ENCODE measurements around the gene SIKE1.
"Not testable (repeated sequence)": the region's sequence is repeated elsewhere in the genome, so short reads cannot be mapped to it uniquely, and the experiment has no call there.

SIKE1 gene

DNA sequence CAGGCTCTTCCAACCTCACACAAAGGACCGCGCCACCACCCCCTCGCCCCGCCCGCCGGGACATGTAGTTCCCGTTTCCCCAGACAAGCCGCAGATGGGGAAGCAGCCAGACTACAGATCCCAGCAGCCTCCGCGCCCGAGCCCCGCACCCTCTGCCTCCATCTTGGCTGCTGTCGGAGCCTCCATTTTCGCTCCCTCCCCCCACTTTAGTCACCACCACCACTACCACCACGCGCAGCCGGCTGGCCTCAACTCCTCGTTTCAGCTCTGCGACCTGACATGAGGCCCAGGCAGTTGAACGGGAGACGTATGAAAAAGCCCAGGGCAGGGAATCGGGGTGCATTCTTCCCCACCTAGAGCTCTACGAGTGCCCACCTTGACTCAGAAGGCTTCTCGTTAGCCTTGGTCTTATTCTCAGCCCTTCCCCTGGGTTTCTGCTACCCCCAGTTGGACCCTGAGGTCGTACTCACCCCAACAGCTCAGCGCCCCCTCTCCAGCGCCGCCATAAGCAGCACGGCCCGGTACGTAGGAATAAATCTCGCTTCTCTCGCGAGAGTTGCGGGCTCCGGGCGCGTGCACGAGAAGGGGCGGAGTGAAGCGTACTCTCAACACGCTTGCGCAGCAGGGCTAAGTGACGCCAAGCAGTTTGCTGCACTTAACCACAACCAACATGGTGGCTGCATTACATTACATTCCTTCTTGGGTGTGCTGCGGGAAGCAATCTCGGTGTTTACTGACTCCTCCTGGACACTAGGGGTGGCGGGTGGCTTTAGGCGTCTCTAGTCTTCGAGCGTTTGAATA is 22.8 kb downstream of the SIKE1 start, which contains the start of gene CSDE1:
Gene CSDE1 (minus strand): TSS at position 530 of the 801 bp plus-strand sequence. CDS start 18,094 bp downstream, outside the sequence.
- Histone ChIP-seq H3K27ac (ENCODE audit: low read depth, low read length) (peak within 1 kb of the TSS; percentile 96), H3K4me3 (ENCODE audit: low read length) (peak within 1 kb of the TSS; percentile 99), H2BK120ac (ENCODE audit: low read depth, low read length) (no peak within 1 kb of the TSS), H3K79me2 (ENCODE audit: control insufficient read depth, insufficient read depth, low read length) (peaks cover 47% of the 10 kb centered on the region), H2BK5ac (ENCODE audit: low read length) (peak within 1 kb of the TSS; percentile 99), H3K23ac (ENCODE audit: low read length) (no peak within 1 kb of the TSS), H3K27me3 (ENCODE audit: insufficient read depth, low read length, poor library complexity) (no peaks in the 10 kb centered on the region), H3K4me1 (ENCODE audit: control insufficient read depth, low read depth, low read length) (peaks cover 6% of the 10 kb centered on the region), H3K18ac (ENCODE audit: low read length) (peak within 1 kb of the TSS; percentile 85), H3K4ac (ENCODE audit: low read depth, low read length) (peak within 1 kb of the TSS; percentile 98), H3K56ac (ENCODE audit: low read length) (peak within 1 kb of the TSS; percentile 100), H3K4me2 (ENCODE audit: low read length) (peak within 1 kb of the TSS; percentile 51), H2BK15ac (replicated peaks; ENCODE audit: low read depth) (no peak within 1 kb of the TSS), H3K79me1 (ENCODE audit: low read length) (peaks cover 3% of the 10 kb centered on the region), H4K5ac (ENCODE audit: low read length) (peak within 1 kb of the TSS; percentile 98), H4K8ac (ENCODE audit: low read depth, low read length) (no peak within 1 kb of the TSS), H3K9ac (ENCODE audit: low read length) (peak within 1 kb of the TSS; percentile 100), H2AK5ac (ENCODE audit: low read length) (peak within 1 kb of the TSS; percentile 100), H3K36me3 (ENCODE audit: control insufficient read depth, insufficient read depth, low read length) (no peaks in the 10 kb centered on the region)
- peak; percentile 100 for DNase-seq
- no CpG with 5 or more reads among the region's 50 CpGs for WGBS (ENCODE audit: extremely low coverage, insufficient coverage, low lambda C conversion rate)

DNA sequence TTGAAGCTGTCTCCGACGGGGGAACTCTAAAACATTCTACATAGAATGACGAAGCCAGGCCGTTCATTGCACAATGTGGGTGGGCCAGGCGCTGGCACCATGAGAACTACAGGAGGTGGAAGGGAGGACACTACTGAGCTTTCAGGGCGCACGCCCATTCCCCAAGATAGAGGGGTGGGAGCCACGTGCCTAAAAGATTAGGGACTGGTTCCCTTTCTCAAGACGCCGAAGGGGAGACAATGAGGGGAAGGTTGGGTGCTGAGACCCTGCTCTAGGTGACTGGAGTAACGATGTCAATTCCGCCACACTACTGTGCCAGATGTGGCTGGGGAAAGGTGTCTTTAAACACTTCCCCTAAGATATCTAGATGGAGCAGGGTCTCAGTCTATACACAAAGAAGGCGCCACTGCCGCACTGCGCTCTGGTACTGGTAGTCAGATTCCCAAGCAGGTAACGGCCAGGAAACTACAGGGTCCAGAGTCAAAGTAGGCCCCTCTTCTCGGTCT is 23.5 kb downstream of the SIKE1 start:
- Histone ChIP-seq H3K56ac (ENCODE audit: low read length) (peak overlapping the region; percentile 96), H3K4ac (ENCODE audit: low read depth, low read length) (peak overlapping the region; percentile 89)
- peak; percentile 58 for DNase-seq

DNA sequence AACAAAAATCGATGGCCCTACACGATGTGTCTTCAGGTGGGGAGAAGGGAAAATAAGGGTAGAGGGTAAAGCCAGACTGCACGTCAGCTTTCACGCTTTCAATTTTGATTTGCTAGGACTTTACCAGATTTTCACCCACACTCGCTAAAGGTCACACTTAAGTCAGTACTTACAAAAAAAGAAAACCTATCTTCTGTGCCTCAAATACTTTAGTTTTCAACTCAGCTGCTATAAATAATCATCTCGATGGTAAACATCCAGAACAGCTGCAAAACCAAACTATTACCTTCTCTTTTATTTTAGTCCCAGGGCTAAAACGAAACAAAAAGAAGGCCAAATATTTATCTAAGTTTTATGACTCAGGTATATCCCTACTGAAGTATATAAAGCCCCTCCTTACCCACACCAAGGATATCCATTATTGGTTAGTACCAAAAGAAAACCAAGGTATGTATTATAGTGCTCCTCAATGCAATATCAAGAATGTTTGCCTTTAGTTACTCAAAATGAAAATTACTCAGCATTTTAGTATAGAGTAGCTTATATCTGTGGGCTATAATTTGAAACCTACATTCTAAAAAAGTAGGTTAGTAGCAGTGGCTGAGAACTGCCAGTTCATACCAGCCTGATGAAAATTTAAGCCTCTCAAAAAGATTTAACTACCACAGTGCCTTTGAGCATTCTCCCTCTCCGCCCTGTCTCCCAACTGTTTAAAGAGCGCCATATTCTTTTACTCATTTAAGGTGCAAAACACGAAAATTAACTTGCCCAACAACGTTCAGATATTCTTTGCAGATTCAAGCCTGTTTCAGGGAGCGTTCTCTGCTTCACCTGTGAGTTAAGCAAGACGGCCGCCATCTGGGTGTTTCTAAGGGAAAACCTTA is 24.2 kb downstream of the SIKE1 start:
- H3K4me2 ChIP-seq (ENCODE audit: low read length), result peak overlapping the region; percentile 51
- no peak overlapping the region for H3K23ac ChIP-seq (ENCODE audit: low read length)
- H2AK5ac ChIP-seq (ENCODE audit: low read length), result no peak overlapping the region
- no peak overlapping the region for H3K27ac ChIP-seq (ENCODE audit: low read depth, low read length)
- DNase-seq, result no peak
- no peak overlapping the region for H2BK120ac ChIP-seq (ENCODE audit: low read depth, low read length)
- no peak overlapping the region for H4K8ac ChIP-seq (ENCODE audit: low read depth, low read length)
- H3K9ac ChIP-seq (ENCODE audit: low read length), result peak overlapping the region; percentile 98
- no peak overlapping the region for H3K4ac ChIP-seq (ENCODE audit: low read depth, low read length)
- H2BK5ac ChIP-seq (ENCODE audit: low read length), result no peak overlapping the region
- H3K4me1 ChIP-seq (ENCODE audit: control insufficient read depth, low read depth, low read length), result peaks cover 7% of the 10 kb centered on the region
- no peaks in the 10 kb centered on the region for H3K36me3 ChIP-seq (ENCODE audit: control insufficient read depth, insufficient read depth, low read length)
- H3K79me1 ChIP-seq (ENCODE audit: low read length), result peaks cover 3% of the 10 kb centered on the region
- H3K27me3 ChIP-seq (ENCODE audit: insufficient read depth, low read length, poor library complexity), result no peaks in the 10 kb centered on the region
- H3K4me3 ChIP-seq (ENCODE audit: low read length), result peak overlapping the region; percentile 97
- WGBS (ENCODE audit: extremely low coverage, insufficient coverage, low lambda C conversion rate), result no CpG with 5 or more reads among the region's 14 CpGs
- no peak overlapping the region for H2BK15ac ChIP-seq (replicated peaks; ENCODE audit: low read depth)
- H3K56ac ChIP-seq (ENCODE audit: low read length), result peak overlapping the region; percentile 96
- H3K79me2 ChIP-seq (ENCODE audit: control insufficient read depth, insufficient read depth, low read length), result peaks cover 61% of the 10 kb centered on the region
- no peak overlapping the region for H4K5ac ChIP-seq (ENCODE audit: low read length)
- H3K18ac ChIP-seq (ENCODE audit: low read length), result peak overlapping the region; percentile 16

More for the DNA sequence above, 23.5 kb downstream of the SIKE1 start:
- Histone ChIP-seq H4K8ac (ENCODE audit: low read depth, low read length) (no peak overlapping the region), H3K18ac (ENCODE audit: low read length) (peak overlapping the region; percentile 16), H3K23ac (ENCODE audit: low read length) (no peak overlapping the region), H4K5ac (ENCODE audit: low read length) (peak overlapping the region; percentile 25), H3K9ac (ENCODE audit: low read length) (peak overlapping the region; percentile 98), H2BK15ac (replicated peaks; ENCODE audit: low read depth) (no peak overlapping the region), H2AK5ac (ENCODE audit: low read length) (peak overlapping the region; percentile 20), H3K79me2 (ENCODE audit: control insufficient read depth, insufficient read depth, low read length) (peaks cover 53% of the 10 kb centered on the region), H2BK5ac (ENCODE audit: low read length) (peak overlapping the region; percentile 48), H3K4me2 (ENCODE audit: low read length) (peak overlapping the region; percentile 51), H3K4me3 (ENCODE audit: low read length) (peak overlapping the region; percentile 97), H3K36me3 (ENCODE audit: control insufficient read depth, insufficient read depth, low read length) (no peaks in the 10 kb centered on the region), H3K27me3 (ENCODE audit: insufficient read depth, low read length, poor library complexity) (no peaks in the 10 kb centered on the region), H3K79me1 (ENCODE audit: low read length) (peaks cover 3% of the 10 kb centered on the region), H3K4me1 (ENCODE audit: control insufficient read depth, low read depth, low read length) (peaks cover 7% of the 10 kb centered on the region), H3K27ac (ENCODE audit: low read depth, low read length) (peak overlapping the region; percentile 25), H2BK120ac (ENCODE audit: low read depth, low read length) (no peak overlapping the region)
- no CpG with 5 or more reads among the region's 17 CpGs for WGBS (ENCODE audit: extremely low coverage, insufficient coverage, low lambda C conversion rate)

DNA sequence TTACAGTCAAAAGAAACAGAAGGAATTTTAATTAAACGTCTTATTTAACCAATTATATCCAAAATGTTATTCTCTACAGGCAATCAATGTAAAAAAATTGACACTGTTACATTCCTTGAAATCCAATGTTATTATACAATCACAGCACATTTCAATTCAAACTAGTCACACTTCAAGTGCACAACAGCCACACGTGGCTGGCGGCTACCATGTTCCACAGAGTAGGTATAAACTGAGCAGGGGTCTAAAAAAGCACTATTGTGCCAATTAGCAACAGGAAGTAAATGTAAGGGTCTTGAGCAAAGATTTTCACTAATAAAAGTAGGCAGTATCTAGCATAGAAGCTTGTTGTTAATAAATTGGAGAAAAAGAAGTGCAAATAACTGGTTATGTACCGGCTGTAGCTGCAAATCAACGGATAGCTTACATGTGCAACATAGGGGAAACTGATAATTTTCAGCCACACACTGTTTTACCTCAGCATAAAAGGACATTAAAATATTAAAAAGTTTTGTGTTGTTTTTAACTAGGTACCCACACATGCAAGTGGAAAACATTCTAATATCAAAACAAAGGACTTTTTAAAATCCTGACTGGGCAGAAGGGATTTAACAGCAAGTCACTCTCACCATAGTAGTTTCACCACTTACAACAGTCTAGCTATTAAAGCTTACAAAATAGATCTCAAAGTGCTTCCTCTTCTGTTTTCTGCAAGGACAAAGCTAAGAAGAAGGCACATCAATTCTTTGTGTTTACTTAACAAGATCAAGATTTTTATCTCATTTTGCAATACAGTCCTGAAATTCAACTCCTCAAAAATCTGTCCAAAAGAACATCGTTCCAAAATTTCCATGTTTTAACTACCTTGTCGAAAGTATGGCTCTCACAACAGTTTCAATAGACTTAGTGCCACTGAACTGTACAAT is 25.2 kb downstream of the SIKE1 start:
- Histone ChIP-seq H3K9ac (ENCODE audit: low read length) (peak overlapping the region; percentile 44), H3K56ac (ENCODE audit: low read length) (no peak overlapping the region), H3K4ac (ENCODE audit: low read depth, low read length) (no peak overlapping the region), H3K4me3 (ENCODE audit: low read length) (no peak overlapping the region), H2BK15ac (replicated peaks; ENCODE audit: low read depth) (no peak overlapping the region), H3K36me3 (ENCODE audit: control insufficient read depth, insufficient read depth, low read length) (no peaks in the 10 kb centered on the region), H4K5ac (ENCODE audit: low read length) (no peak overlapping the region), H4K8ac (ENCODE audit: low read depth, low read length) (no peak overlapping the region), H3K79me1 (ENCODE audit: low read length) (peaks cover 3% of the 10 kb centered on the region), H3K27me3 (ENCODE audit: insufficient read depth, low read length, poor library complexity) (no peaks in the 10 kb centered on the region), H3K27ac (ENCODE audit: low read depth, low read length) (no peak overlapping the region), H2BK120ac (ENCODE audit: low read depth, low read length) (no peak overlapping the region), H3K79me2 (ENCODE audit: control insufficient read depth, insufficient read depth, low read length) (peaks cover 69% of the 10 kb centered on the region), H3K23ac (ENCODE audit: low read length) (no peak overlapping the region), H3K18ac (ENCODE audit: low read length) (no peak overlapping the region), H2BK5ac (ENCODE audit: low read length) (no peak overlapping the region), H2AK5ac (ENCODE audit: low read length) (no peak overlapping the region), H3K4me1 (ENCODE audit: control insufficient read depth, low read depth, low read length) (peaks cover 7% of the 10 kb centered on the region), H3K4me2 (ENCODE audit: low read length) (peak overlapping the region; percentile 33)
- no CpG with 5 or more reads among the region's 7 CpGs for WGBS (ENCODE audit: extremely low coverage, insufficient coverage, low lambda C conversion rate)
- DNase-seq, result no peak

DNA sequence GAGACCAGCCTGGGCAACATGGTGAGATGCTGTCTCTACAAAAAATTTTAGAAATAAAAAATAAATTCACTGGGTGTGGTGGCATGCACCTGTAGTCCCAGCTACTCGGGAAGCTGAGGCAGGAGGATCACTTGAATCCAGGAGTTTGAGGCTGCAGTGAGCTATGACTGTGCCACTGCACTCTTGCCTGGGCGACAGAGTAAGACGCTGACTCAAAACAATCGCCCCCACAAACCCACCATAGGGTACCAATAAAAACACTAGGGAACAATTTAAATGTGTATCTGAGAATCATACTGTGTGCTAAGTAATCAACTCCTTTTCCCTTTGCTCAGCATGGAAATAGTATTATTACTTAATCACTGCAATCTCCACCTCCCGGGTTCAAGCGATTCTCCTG is 26.8 kb downstream of the SIKE1 start:
- H3K56ac ChIP-seq (ENCODE audit: low read length); DNase-seq; H4K5ac ChIP-seq (ENCODE audit: low read length); H2BK15ac ChIP-seq (replicated peaks; ENCODE audit: low read depth); H3K23ac ChIP-seq (ENCODE audit: low read length); H3K18ac ChIP-seq (ENCODE audit: low read length); H3K4me3 ChIP-seq (ENCODE audit: low read length); H3K4ac ChIP-seq (ENCODE audit: low read depth, low read length); H2BK5ac ChIP-seq (ENCODE audit: low read length); H3K9ac ChIP-seq (ENCODE audit: low read length); H2BK120ac ChIP-seq (ENCODE audit: low read depth, low read length); H4K8ac ChIP-seq (ENCODE audit: low read depth, low read length); H3K79me1 ChIP-seq (ENCODE audit: low read length); H3K36me3 ChIP-seq (ENCODE audit: control insufficient read depth, insufficient read depth, low read length); H3K27ac ChIP-seq (ENCODE audit: low read depth, low read length); H3K4me1 ChIP-seq (ENCODE audit: control insufficient read depth, low read depth, low read length); H3K27me3 ChIP-seq (ENCODE audit: insufficient read depth, low read length, poor library complexity); H2AK5ac ChIP-seq (ENCODE audit: low read length); H3K4me2 ChIP-seq (ENCODE audit: low read length): not testable (repeated sequence)
- WGBS (ENCODE audit: extremely low coverage, insufficient coverage, low lambda C conversion rate), result no CpG with 5 or more reads among the region's 6 CpGs
- H3K79me2 ChIP-seq (ENCODE audit: control insufficient read depth, insufficient read depth, low read length), result peaks cover 81% of the 10 kb centered on the region
